GM21737 (cell line): ENCODE results near the gene METTL16.

Source experiments
- ATAC-seq: cut with Tn5 transposase; IDR thresholded peaks from one replicate; pipeline ENCODE4 v1.9.1; 2021; ENCODE audit warnings: mild to moderate bottlenecking, moderate library complexity; ENCODE audit not compliant: unreplicated experiment

The METTL16 gene

DNA sequence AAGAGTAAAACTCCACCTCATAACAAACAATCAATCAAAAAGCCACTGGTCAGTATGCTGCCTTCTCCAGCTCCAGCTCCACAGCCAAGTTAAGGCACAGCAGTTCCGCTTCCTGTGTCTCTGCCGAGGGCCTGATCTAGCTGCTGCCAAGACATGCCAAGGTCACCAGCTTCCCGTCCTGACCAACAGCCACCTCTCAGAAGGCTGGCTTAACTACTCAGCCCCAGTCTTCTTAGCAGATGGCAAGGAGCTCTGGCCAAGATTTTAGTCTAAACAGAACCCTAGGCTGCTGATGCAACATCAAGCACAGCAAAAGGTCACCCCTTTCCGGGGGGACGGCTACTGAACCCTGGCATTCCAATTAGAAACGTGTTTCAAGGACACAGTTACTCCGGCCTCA is 93.1 kb downstream of the METTL16 start:
- ATAC-seq: no peak

DNA sequence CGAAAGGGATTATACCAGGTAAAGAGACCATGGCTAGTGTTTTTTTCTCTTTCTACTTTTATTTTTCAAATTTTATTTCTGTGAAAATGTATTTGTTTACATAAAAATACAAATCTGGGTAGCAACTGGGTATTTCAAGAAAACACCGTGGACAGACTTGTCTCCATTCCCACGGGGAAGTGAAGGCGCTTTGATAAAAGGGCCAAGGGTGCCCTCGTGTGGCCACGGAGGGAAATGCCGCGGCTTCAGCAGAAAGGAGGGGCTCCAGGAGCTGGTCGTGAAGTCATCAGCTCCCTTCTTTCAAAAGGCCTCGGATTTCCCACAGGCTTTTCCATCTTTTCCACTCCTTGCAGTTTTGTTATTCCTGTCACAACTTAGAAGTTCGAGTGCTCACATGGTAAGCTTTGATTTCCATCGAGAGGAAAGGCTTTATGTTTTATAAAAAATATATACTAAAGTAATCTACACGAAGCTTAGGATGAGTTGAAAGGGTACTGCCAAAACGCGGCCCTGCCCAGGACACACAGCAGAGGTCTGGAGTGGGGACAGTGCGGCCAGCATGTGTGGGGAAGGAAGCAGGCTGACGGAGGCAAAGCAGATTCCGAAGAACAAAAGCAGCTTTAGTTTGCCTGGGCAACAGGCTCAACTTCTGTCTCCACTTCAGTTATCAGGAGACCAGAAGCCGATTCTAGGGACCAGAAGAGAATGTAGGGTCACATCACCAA is 95.5 kb downstream of the METTL16 start:
- no peak for ATAC-seq

DNA sequence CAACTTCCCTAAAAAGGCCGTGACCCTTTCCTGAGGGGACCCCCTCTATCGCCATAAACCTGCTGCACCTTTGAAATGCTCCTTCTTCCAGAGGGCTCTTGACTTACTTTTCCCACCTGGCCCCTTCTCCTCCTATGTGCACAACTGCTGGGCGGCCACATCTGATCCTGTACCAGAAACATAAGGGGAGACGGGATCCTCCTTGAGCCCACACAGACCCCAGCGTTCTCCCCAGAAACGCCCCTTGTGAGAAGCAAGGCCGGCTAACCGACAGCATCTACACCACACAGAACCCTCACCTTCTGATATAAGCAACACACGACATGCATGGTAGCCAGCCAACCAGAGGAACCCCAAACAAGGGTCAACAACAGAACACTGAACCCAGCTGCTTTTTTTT is 96.6 kb downstream of the METTL16 start:
- ATAC-seq: no peak

DNA sequence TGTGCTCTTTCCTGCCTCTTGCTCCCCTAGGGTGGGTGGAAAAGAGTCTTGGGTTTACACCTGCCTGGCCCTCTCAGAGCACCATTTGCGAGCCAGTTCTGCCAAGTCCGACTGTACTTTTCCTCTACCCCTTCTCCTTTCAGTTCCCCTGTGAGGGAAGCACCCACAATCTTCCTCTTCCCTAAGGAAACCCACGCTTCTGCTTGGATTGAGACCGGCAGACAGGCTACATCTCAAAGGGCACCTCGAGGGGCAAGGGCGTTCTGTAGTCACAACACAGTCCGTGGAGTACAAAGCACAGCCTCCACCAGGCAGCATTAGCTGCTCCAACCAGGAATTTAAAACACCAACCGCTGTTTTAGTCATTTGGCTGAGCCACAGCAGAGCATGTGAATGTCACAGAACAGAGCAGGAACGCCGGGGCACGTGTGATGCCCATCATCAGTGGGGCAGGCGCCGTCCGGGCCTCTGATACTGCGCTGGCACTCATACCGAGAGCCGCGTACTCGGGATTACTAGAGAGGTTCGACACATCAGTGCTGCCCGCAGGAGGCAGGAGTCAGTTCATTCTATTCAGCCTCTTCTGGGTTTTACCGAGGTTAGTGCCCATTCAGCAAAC is 97.1 kb downstream of the METTL16 start:
- no peak for ATAC-seq

DNA sequence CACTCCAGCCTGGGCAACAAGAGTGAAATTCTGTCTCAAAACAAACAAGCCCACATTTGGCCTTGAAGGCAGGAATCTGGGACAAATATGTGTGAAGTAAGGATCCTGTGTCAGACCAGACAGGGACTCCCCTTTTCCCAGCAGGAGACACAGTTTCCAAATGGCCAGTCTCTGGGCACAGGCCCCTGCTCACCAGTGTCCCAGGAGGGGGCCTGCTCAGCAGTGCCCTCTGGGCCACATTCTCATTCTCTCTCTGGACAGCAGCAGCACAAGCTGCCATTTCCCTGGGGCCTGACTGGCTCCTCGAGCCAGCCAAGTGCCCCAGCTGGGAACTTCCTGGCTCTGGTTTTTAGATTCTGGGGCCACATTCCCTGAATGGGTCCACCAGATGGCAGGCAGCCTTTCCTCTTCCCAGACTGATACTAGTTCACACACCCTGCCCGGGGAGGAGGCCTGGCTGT is 99.1 kb downstream of the METTL16 start:
- ATAC-seq: no peak

DNA sequence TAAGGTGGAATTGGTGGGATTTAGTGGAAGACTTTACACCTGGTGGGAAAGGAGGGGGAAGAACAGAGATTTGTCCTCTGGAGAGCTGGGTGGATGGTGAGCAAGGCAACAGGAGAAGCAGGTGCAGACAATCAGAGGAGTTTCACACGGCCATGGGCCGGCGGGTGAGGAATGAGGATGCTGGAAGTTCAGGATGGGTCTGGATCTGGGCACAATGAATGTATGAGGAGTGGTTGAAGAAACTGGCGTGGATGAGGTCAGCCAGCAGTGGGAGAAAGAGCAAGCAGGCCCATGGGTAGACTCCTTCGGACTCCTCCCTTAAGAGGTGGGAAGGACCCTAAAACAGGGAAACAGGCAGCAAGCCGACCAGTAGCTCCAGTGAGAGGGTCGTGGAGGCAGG is 100.7 kb downstream of the METTL16 start:
- ATAC-seq: no peak

DNA sequence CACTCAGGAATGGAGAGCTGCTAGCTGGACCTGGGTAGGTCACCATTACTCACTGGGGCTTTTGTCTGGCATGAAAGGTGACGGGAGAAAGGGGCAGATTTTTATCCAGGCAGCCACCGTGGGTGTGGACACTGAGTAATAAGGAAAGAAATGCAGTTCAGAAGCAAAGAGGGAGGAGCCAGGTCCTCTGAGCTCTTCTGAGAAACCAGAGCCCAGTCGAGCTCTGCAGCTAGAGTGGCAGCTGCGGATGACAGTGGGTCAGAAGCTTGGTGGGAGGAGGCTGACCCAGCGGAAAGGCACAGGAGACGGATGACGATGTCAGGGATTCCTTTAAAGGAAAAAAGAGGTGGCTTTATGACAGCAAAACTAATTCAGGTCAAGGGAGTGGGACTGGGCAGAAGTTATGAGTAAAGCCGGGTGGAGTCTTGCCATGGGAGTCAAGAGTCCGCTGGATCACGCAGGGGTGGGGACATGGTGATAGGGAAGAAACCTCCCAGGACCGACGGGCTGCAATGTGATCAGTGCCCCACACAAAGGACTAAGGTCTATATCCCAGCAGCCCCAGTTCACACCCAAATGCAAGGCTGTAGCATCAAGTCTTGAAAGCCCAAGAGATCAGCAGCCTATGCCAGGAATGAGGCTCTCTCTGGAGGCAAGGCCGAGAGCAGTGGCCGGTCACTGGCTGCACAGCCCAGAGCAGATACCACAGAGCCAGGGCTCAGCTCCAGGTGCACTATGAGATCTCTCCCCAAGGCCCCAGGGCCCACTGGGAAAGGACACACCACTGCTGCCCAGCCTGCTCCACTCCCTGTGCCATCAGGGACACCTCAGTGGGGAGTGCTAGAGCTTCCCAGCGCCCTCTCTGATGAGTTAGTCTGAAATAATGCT is 104.5 kb downstream of the METTL16 start:
- no peak for ATAC-seq

DNA sequence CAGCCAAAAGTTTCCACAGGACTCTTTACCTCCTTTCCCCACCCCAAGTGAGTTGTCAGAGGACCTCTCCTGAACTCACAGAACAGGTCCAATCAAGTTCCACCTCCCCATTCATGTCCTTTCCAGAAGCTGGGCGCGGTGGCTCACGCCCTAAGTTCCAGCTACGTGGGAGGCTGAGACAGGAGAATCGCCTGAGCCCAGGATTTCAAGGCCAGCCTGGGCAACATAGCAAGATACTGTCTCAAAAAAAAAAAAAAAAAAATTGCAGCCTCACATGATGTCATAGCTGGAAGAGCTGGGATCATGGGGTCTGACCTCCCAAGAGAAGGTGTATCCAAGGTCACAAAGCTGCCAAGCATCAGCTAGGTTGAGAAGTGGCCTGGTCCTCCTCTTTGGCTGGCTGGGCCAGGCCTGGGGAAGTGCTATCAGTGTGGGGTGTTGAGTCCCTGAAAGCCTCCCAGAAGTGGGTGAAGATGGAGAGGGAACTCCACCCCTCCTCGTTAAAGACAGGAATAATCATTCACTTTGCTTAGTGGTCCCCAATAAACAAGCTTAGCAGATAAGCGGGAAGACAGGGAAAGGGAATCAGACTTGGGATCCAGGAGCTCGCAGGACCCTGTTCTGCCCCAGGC is 105.3 kb downstream of the METTL16 start:
- no peak for ATAC-seq

DNA sequence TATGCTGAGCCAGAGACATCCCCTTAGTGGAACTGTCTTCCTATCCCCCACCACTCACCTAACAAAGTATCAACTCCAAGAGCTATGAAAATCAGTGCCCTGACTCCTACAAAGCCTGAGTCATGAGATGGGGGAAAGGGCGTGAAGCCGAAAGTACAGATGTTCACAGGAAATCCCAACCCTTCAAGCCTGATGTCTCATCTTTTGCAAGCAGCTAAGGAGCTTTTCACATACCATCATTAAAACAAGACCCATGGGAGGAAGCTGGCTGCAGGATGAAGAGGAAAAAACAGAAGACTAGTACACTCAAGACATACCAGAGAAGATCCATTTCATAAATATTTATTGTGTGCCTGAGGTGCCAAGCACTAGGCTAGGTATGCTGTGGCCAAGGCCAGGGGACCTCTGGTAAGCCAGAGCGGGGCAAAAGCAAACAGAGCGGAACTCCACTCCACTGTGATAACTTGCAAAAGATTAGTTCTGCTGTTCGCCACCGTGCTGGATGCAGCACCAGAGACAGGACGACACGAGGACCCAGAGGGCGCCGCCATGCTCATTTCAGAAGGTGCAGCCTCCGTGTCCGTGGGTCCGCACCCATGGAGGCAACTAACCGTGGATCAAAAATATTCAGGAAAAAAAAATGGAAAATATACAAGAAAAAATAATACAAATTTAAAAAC is 106.3 kb downstream of the METTL16 start:
- ATAC-seq: no peak

DNA sequence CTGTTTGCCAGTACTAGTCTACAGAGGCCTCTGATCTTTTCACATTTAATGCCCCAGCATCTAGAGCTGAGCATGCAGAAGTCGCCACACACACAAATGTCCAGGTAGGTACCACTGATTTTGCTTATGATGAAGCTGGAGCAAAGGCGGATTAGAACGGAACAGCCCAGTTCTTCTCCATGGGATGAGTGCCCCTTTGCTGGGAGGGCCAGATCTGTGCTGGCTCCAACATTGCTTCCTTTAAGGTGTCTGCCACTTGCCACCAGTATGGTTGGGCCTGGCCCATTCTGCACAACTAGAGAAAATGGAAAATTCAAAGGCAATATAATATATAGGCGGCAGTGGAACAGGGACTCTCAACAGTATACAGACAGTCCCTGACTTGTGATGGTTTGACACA is 108.6 kb downstream of the METTL16 start:
- no peak for ATAC-seq

DNA sequence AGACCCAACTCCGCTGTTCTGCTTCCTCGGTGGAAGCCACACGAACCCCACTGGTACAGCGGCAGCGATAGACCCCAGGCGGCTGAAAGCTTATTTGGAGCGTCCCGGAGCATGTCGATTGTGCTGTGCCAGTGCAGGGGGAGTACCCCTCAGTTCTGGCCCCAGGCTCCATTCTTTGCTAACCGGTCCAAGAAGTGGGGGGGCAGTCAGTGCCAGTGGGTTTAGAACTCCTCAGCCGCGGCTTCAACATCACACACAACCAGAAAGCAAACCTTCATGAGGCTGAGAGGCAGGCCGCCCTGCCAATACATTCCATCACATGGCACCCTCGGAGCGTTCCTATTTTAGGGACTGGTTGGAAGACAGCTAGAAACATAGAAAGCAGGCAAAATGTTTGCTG is 109.1 kb downstream of the METTL16 start:
- no peak for ATAC-seq

DNA sequence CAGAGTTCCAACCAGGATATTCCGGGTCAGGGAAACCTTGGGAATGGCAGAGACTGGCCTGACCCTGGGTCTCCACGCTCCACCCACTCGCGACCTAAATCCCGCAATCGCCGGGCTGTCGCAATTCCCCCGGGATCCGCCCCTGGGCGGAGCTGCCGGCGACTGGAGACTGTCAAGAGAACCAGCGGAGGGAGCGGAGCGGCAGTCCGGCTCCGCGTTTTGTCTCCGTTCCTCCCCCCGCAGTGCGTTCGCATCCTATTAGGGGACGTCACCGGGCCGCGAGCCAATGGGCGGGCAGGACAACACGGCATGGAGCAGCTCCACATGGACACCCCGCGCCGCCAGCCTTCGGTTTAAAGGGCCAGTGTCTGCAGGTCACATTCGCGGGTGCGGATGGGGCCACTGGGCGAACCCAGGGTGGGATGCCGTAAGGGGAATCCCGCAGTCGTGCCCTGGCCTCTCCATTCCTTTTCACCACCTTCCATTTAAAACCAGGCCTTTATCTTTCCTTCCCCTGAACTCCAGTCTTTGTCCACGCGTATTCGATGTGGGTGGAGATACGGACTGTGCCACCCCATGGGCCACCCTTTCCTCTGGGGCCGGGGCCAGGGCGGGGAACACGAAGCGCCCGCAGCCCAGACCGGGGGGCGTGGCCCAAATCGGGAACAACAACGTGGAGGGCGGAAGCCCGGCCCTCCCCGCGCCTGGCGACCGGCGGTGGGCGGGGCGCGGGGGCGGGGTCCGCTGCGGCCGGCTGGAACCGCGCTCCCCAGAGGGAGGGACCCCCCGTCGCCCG is 110.1 kb downstream of the METTL16 start:
- peak; percentile 42 for ATAC-seq

DNA sequence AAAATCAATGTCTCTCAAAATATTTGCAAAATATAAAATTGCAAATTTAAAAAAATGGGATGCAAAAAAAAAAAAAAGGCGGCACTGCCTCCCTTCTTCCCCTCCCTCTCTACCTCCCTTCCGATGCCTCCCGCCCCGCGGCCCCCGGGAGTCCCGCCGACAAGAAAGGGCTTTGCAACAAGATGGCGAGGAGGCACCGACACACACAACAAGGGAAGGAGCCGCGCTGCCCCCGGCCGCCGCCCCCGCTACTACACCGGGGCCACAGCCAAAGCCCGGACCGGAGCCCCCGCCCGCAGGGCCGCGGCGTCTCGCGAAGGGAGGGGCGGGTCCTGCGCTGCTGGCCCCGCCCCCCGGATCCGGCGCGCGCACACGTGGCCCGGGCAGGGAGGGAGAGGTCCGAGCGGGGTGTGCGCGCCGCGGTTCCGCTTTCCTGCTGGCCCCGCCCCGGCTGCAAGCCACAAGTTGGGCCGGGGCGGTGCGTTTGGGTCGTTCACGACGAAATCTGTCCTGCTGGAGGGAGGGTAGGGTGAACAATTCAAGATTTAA is 110.7 kb downstream of the METTL16 start, which contains the start of gene MNT:
MNT (minus strand) TSS at position 184 of the 549 bp plus-strand sequence. CDS start 348 bp downstream, outside the sequence.
- ATAC-seq: peak; percentile 27

DNA sequence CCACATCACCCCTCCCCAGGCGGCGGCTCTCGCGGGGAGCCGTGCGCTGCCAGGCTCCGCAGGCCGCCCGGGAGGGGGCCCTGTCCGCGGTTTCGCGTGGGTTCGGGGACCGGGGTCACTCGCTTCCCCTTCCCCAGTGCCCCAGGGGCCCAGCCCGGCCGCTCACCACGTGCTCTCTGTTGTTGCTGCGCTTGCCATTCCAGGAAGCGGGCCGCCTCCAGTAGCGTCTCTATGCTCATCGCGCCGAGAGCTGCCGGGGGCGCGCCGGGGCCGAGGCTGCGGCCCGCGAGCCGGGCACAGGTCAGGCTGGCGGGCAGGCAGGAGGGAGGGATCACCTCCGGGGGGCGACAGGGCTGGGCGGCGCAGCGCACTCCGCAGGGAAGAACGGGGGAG is 111.2 kb downstream of the METTL16 start:
- no peak for ATAC-seq

DNA sequence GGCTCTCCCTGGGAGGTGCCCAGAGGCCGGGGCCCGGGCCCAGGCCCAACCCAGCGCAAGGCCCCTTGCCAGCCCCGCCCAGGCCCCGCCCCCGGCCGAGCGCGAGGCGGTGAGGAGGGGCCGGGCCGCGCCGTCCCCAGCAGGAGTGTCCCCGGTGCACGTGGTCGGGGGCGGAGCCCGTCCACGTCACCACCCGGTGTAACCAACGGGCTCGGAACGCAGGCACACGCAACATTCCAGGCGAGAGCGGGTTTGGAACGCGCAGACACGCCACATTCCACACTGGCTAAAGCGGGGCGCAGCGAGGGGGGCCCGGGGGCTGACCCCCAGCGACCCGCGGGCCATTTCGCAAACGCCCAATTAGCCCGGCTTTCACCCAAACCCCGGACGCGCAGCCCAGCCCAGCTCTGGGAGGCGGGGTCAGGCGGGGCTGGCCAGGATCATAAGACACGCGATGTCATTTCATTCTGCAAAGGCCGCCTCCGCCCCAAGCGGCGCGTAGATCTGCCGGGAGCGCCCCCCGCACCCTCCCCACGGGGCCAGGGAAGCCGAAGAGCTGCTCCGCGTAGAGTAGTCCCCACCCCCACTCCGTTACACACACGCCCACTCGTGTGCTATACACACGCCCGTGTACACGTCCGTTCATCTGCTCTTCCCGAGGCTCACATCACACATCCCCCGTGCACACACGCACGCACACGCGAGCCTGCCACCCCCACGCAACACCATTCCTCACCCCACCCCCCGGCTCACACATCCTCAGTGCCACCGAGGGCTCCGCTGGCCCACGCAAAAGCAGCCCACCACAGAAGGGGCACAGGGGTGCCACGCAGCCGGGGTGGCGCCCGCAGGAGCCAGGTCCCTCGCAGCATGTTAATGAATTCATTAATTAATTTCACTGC is 111.9 kb downstream of the METTL16 start:
- ATAC-seq: peak; percentile 31

DNA sequence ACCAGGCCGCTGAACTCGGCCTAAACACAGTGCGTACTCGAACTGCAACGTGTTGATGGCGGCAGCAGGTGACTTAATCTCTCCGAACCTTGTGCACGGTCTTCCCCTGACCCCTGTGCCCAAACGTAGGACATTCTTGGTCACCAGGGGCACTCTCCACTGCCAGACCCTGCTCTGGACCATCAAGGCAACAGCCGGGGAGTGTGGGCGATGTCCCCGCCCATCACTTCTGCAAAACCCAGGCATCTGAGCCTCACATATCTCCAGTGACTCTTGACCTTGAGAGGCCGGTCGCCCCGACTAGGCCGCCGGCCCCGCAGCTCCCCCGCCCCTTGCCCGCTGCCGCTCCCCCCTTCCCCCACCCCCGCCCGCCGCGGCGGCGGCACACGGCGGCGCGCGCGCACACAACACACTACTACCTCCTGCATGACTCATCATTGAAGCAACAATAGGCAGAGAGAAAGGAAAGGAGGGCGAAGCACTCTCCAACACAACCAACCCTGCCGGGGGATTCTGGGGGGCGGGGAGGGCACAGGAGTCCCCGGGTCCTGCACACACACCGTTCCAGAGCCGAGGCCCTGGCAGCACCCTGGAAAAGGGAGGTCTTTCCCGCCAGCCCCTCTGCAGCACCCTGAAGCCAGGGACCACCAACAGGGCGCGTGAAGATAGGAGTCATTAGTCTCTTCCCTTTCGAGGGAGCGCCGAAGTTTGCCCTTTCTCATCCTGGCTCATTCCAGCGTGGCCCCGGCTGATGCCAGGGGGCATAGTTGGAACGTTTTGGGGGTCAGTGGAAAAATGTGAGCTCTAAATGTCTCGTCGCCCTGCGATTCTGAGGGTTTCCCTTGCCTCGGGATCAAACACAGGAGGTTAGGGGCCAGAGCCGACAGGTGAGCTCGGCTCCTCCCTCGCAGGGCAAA is 112.8 kb downstream of the METTL16 start:
- no peak for ATAC-seq

DNA sequence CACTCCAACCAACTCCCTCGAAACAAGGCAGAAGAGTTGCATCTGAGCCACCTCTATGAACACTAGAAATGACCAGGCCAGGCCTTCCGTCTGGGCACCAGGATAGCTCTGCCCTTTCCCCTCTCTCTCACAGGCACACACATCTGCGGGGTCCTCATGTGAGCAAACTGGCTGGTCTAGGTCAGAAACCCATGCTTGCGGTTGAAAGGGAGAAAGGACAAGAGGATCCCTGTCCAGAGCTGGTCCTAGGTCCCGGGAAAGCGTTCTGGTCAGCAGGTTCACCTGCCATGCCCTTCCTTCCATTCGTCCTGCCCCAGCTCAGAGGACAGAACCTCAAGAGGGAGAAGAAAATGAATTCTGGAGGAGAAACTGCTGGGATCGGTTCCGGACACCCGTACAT is 113.5 kb downstream of the METTL16 start:
- no peak for ATAC-seq
